Psoas muscle (tissue), 8 donors: ENCODE data around the gene KLHL29. TPM values are rescaled to one million over a fixed set of nuclear protein-coding genes. Genes with fewer than 3 reads are reported as not detected.

Experiments used
- ATAC-seq, 4 donors: fragments of 200-7000 bp; cut with Tn5 transposase; one replicate each; pipeline ENCODE4 v1.9.1; 2020; ENCODE audit warnings: moderate library complexity in 3 of 4, mild to moderate bottlenecking in 2 of 4
- DNase-seq, 2 donors: peaks; one replicate each; pipeline ENCODE4 v3.0.0-alpha.2; 2020
- H3K27ac ChIP-seq: fragments of 200-600 bp; one replicate; pipeline ENCODE4 v1.8.0; 2022
- H3K27me3 ChIP-seq, 3 donors: fragments of 200-600 bp in 1 of 3; one replicate each; pipeline versions ENCODE4 v1.6.1 to v1.8.0; 2013 to 2022; ENCODE audit warnings: low read length in 2 of 3, mild to moderate bottlenecking in 2 of 3, moderate library complexity in 1 of 3; ENCODE audit not compliant: insufficient read depth in 3 of 3
- H3K36me3 ChIP-seq, 2 donors: fragments of 200-600 bp in 1 of 2; one replicate each; pipeline versions ENCODE4 v1.6.1 to v1.8.0; 2013 to 2022; ENCODE audit warnings: low read depth in 1 of 2, mild to moderate bottlenecking in 1 of 2, moderate library complexity in 1 of 2; ENCODE audit not compliant: insufficient read depth in 1 of 2
- H3K4me1 ChIP-seq: fragments of 200-600 bp; one replicate; pipeline ENCODE4 v1.8.0; 2022
- H3K4me3 ChIP-seq: fragments of 200-600 bp; one replicate; pipeline ENCODE4 v1.8.0; 2022; ENCODE audit warnings: mild to moderate bottlenecking
- H3K9me3 ChIP-seq: fragments of 200-600 bp; one replicate; pipeline ENCODE4 v1.8.0; 2022
- WGBS, 3 donors: extraction: QIAGEN DNeasy Blood & Tissue Kit; methylation state at CpG; one replicate each; pipeline versions ENCODE4 v1.1.6 to v1.1.7; 2013; 5-methylcytosine and 5-hydroxymethylcytosine counted together
- intact Hi-C, 2 donors: fragments of 100-400 bp; cut with DNase I; formaldehyde crosslinking; loops; one replicate each; pipeline versions ENCODE4 v1.11.0 to v1.14.2; 2022
- polyA plus RNA-seq, 3 donors: library from polyadenylated mRNA; stranded (reverse); fragments of 200-250 nt; gene quantifications; one replicate each; pipeline ENCODE4 v1.2.3, GENCODE V29; 2013
- total RNA-seq, 4 donors: library from RNA; stranded (reverse); fragmentation: NEBNext Ultra II Directional in 2 of 4; extraction: Animal tissue kit (Norgen Biotek cat#: 25700) in 2 of 4; gene quantifications; one replicate each; pipeline versions ENCODE4 v1.2.1 to v1.2.4, GENCODE V29; 2021 to 2023
- TF ChIP-seq, protein P1 (sequence below): fragments of 200-600 bp; IDR thresholded peaks from one replicate; pipeline ENCODE4 v1.8.0; 2022; ENCODE audit warnings: antibody characterized with exemption
- donor health status: healthy with polysubstance abuse.
- donor health status: DM: no; HTN: no; CAD: no; lungs with moderate emphysema.
- donor health status: Bipolar disorder and iron deficiency.
- donor health status: healthy.
- donor health status: DM: yes; HTN: yes; CAD: no.
- donor health status: DM: no; HTN: no; CAD: no.
- donor health status: DM: no; HTN: no; CAD: no.
- donor health status: DM: yes; HTN: yes; CAD: no.

Gene KLHL29
- total and polyA plus RNA-seq, 7 donors = 4.4 to 14.1 (median 6.8) TPM

DNA sequence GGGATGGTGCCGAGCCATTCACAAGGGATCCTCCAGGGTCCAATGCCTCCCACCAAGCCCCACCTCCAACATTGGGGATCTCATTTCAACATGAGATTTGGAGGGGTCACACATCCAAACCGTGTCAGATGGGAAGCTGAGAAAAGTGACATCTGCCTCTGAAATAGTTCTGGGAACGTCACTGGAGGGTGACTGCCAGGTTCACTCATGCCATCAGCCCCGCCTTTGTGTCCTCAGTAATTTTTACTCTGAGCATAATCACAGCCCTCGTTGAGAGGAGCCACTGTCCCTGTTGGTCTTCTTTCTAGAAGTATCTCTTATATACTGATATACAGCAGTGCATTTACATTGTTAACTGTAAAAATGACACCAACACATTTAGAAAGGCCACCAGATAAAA lies 67.4 kb downstream of the KLHL29 start:
- intact Hi-C loops = no loop called here

DNA sequence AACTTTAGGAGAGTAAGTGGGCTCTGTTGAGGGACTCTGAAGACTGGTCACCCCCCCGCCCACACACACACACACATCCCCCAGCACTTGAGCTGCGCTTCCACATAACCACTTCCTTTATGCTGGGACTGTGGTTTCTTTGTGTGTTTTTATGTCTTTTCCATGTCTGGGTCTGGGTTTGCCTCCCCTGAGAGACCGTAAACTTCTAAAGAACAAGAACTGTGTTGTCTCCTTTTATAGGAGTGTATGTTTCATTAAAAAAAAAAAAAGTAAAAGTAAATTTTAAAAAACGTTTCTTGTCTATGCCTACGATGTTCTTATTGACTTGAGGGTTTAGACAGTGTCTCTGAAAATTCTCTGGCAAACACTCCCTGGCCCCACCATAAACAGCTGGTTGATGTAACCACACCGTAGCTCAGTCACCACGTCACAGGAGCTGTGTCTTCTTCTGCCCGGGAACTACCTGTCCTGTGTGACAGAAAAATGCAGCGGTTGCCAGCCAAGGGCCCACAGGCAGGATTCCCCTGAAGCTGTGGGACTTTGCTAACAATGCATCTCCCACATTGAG lies 68.0 kb downstream of the KLHL29 start:
- intact Hi-C loops = no loop called here
- ATAC-seq = no peak
- Histone ChIP-seq H3K9me3 (no peaks in the 10 kb centered on the region), H3K4me3 (no peak overlapping the region), H3K36me3 (no peaks in the 10 kb centered on the region), H3K4me1 (no peaks in the 10 kb centered on the region), H3K27me3 (no peaks in the 10 kb centered on the region), H3K27ac (no peak overlapping the region)
- no peak for DNase-seq
- TF ChIP-seq, protein P1, sequence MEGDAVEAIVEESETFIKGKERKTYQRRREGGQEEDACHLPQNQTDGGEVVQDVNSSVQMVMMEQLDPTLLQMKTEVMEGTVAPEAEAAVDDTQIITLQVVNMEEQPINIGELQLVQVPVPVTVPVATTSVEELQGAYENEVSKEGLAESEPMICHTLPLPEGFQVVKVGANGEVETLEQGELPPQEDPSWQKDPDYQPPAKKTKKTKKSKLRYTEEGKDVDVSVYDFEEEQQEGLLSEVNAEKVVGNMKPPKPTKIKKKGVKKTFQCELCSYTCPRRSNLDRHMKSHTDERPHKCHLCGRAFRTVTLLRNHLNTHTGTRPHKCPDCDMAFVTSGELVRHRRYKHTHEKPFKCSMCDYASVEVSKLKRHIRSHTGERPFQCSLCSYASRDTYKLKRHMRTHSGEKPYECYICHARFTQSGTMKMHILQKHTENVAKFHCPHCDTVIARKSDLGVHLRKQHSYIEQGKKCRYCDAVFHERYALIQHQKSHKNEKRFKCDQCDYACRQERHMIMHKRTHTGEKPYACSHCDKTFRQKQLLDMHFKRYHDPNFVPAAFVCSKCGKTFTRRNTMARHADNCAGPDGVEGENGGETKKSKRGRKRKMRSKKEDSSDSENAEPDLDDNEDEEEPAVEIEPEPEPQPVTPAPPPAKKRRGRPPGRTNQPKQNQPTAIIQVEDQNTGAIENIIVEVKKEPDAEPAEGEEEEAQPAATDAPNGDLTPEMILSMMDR = no peak
- 60 to 65% (median 62%) methylated on average over 9 of the region's 9 CpGs for WGBS, 3 donors

More for the DNA sequence above, 67.4 kb downstream of the KLHL29 start:
- Histone ChIP-seq H3K27ac (no peak overlapping the region), H3K9me3 (no peaks in the 10 kb centered on the region), H3K36me3 (no peaks in the 10 kb centered on the region), H3K4me1 (no peaks in the 10 kb centered on the region), H3K4me3 (no peak overlapping the region), H3K27me3 (no peaks in the 10 kb centered on the region)
- no peak for DNase-seq
- 33 to 51% (median 40%) methylated on average over 5 of the region's 5 CpGs for WGBS, 3 donors
- TF ChIP-seq, protein P1 = no peak
- peak in 2 of 4 donors; percentile 27 to 47 for ATAC-seq

DNA sequence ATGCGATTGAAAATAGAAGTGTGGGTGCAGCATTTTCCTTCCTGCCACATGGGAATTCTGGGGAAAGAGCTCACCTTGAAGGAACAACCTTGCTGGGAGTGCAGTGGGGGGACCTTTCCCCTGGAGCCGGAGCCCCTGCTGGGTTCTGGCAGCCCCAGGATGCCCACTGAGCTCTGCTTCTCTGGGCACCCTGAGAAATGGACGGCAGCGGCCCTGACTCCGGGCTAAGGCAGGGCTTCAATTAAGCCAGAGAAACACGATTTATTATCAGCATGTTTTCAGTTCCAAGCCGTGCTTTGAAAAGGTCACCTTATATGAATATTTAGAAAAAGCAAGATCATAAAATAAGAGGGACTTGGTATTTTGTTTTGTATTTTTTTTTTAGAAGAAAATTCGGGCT lies 68.5 kb downstream of the KLHL29 start:
- ATAC-seq (no peak), DNase-seq (no peak)
- H3K27me3 ChIP-seq = no peaks in the 10 kb centered on the region
- H3K4me3 ChIP-seq = no peak overlapping the region
- no peaks in the 10 kb centered on the region for H3K4me1 ChIP-seq
- WGBS, 3 donors = 69 to 85% (median 78%) methylated on average over 8 of the region's 8 CpGs
- H3K36me3 ChIP-seq = no peaks in the 10 kb centered on the region
- H3K9me3 ChIP-seq = no peaks in the 10 kb centered on the region
- TF ChIP-seq, protein P1 = no peak
- intact Hi-C loops = no loop called here
- no peak overlapping the region for H3K27ac ChIP-seq

DNA sequence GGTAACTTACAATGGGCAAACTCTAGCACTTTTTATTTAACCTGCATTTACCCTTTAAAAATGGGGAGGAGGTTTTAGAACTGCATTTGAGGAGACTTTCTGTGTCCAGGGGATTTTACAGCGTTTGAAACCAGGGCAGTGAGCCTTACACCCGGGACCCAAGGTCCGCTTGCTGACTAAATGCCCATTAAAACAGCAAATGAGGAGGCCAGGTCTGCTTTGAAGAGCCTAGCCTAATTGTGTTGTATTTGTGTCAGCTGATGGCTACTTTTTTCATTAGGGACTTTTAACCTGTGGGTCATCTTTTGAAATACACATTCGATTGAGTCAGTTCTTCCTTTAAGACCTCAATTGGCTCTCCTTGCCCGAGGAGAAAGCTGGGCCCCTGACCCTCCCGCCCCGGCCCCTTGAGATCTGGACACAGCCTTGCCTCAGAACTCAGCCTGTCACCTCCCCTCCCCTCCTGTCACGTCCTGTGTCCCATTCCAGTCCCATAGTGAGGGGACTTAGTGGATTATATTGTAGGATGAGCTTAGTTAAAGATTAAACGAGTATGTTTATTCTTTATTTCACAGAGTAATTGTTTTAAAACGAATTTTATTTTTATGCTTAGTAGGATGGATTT lies 69.0 kb downstream of the KLHL29 start:
- ATAC-seq (no peak), DNase-seq (no peak)
- TF ChIP-seq, protein P1 = no peak
- WGBS, 3 donors = 80 to 83% (median 81%) methylated on average over 10 of the region's 10 CpGs
- H3K27me3 ChIP-seq = no peaks in the 10 kb centered on the region
- no peak overlapping the region for H3K27ac ChIP-seq
- H3K4me1 ChIP-seq = no peaks in the 10 kb centered on the region
- no peaks in the 10 kb centered on the region for H3K36me3 ChIP-seq
- no peaks in the 10 kb centered on the region for H3K9me3 ChIP-seq
- intact Hi-C loops = no loop called here
- H3K4me3 ChIP-seq = no peak overlapping the region
